IPS-18a (cell line): ENCODE data around the gene TNS4.

Experiments used
- H3K27ac ChIP-seq: one replicate; pipeline ENCODE4 v1.5.1; 2013; ENCODE audit warnings: low read length
- H3K27me3 ChIP-seq: one replicate; pipeline ENCODE4 v1.6.1; 2013; ENCODE audit warnings: mild to moderate bottlenecking, low read length; ENCODE audit not compliant: control insufficient read depth, insufficient read depth
- H3K36me3 ChIP-seq: one replicate; pipeline ENCODE4 v1.6.1; 2013; ENCODE audit warnings: low read depth, low read length; ENCODE audit not compliant: control insufficient read depth
- H3K4me1 ChIP-seq: one replicate; pipeline ENCODE4 v1.6.1; 2013; ENCODE audit warnings: low read depth, low read length; ENCODE audit not compliant: control insufficient read depth
- H3K4me3 ChIP-seq: one replicate; pipeline ENCODE4 v1.5.1; 2013; ENCODE audit warnings: low read length
- H3K9ac ChIP-seq: one replicate; pipeline ENCODE4 v1.6.1; 2013; ENCODE audit warnings: mild to moderate bottlenecking, low read length, moderate library complexity
- H3K9me3 ChIP-seq: one replicate; pipeline ENCODE4 v1.6.1; 2013; ENCODE audit warnings: low read depth, low read length; ENCODE audit not compliant: control insufficient read depth

Gene TNS4

GRCh38 chr17:40461732-40462342, 39.6 kb downstream of the TNS4 start:
- Histone ChIP-seq H3K27ac (no peak overlapping the region), H3K27me3 (no peaks in the 10 kb centered on the region), H3K4me1 (peaks cover 21% of the 10 kb centered on the region), H3K9me3 (no peaks in the 10 kb centered on the region), H3K36me3 (no peaks in the 10 kb centered on the region), H3K9ac (no peak overlapping the region), H3K4me3 (no peak overlapping the region)

- H3K27ac ChIP-seq, result no peak overlapping the region
- no peaks in the 10 kb centered on the region for H3K9me3 ChIP-seq
- no peaks in the 10 kb centered on the region for H3K36me3 ChIP-seq
- no peak overlapping the region for H3K9ac ChIP-seq
- H3K27me3 ChIP-seq, result no peaks in the 10 kb centered on the region
- peaks cover 21% of the 10 kb centered on the region for H3K4me1 ChIP-seq
- no peak overlapping the region for H3K4me3 ChIP-seq
Measured at GRCh38 chr17:40460968-40461731, 40.3 kb downstream of the TNS4 start.

GRCh38 chr17:40460604-40460967, 40.8 kb downstream of the TNS4 start:
- peaks cover 4% of the 10 kb centered on the region for H3K36me3 ChIP-seq
- H3K4me1 ChIP-seq, result peaks cover 21% of the 10 kb centered on the region
- no peak overlapping the region for H3K9ac ChIP-seq
- H3K27ac ChIP-seq, result no peak overlapping the region
- no peaks in the 10 kb centered on the region for H3K27me3 ChIP-seq
- H3K9me3 ChIP-seq, result no peaks in the 10 kb centered on the region
- no peak overlapping the region for H3K4me3 ChIP-seq

- Histone ChIP-seq H3K4me3 (no peak overlapping the region), H3K9ac (no peak overlapping the region), H3K4me1 (peaks cover 21% of the 10 kb centered on the region)
Measured at GRCh38 chr17:40459636-40460603, 41.5 kb downstream of the TNS4 start.

GRCh38 chr17:40458851-40459482, 42.5 kb downstream of the TNS4 start:
- no peaks in the 10 kb centered on the region for H3K27me3 ChIP-seq
- H3K9ac ChIP-seq, result no peak overlapping the region
- no peaks in the 10 kb centered on the region for H3K9me3 ChIP-seq
- peaks cover 21% of the 10 kb centered on the region for H3K4me1 ChIP-seq
- H3K27ac ChIP-seq, result no peak overlapping the region
- H3K4me3 ChIP-seq, result no peak overlapping the region
- H3K36me3 ChIP-seq, result peaks cover 13% of the 10 kb centered on the region

More at GRCh38 chr17:40459636-40460603, 41.5 kb downstream of the TNS4 start:
- Histone ChIP-seq H3K36me3 (peaks cover 4% of the 10 kb centered on the region), H3K9me3 (no peaks in the 10 kb centered on the region), H3K27me3 (no peaks in the 10 kb centered on the region), H3K27ac (no peak overlapping the region)

- H3K4me1 ChIP-seq, result peaks cover 19% of the 10 kb centered on the region
- no peak overlapping the region for H3K9ac ChIP-seq
- no peak overlapping the region for H3K4me3 ChIP-seq
Measured at GRCh38 chr17:40457964-40458791, 43.2 kb downstream of the TNS4 start.

GRCh38 chr17:40457369-40457768, 44.1 kb downstream of the TNS4 start:
- H3K9ac ChIP-seq, result no peak overlapping the region
- peaks cover 11% of the 10 kb centered on the region for H3K4me1 ChIP-seq
- H3K4me3 ChIP-seq, result no peak overlapping the region
- H3K27me3 ChIP-seq, result no peaks in the 10 kb centered on the region
- peaks cover 23% of the 10 kb centered on the region for H3K36me3 ChIP-seq
- no peak overlapping the region for H3K27ac ChIP-seq
- H3K9me3 ChIP-seq, result no peaks in the 10 kb centered on the region

More at GRCh38 chr17:40457964-40458791, 43.2 kb downstream of the TNS4 start:
- peaks cover 20% of the 10 kb centered on the region for H3K36me3 ChIP-seq
- H3K27ac ChIP-seq, result no peak overlapping the region
- no peaks in the 10 kb centered on the region for H3K27me3 ChIP-seq
- no peaks in the 10 kb centered on the region for H3K9me3 ChIP-seq

GRCh38 chr17:40456396-40456951, 44.9 kb downstream of the TNS4 start:
- H3K9me3 ChIP-seq, result no peaks in the 10 kb centered on the region
- no peak overlapping the region for H3K27ac ChIP-seq
- no peak overlapping the region for H3K9ac ChIP-seq
- peaks cover 9% of the 10 kb centered on the region for H3K4me1 ChIP-seq
- H3K4me3 ChIP-seq, result no peak overlapping the region
- H3K36me3 ChIP-seq, result peaks cover 23% of the 10 kb centered on the region
- no peaks in the 10 kb centered on the region for H3K27me3 ChIP-seq

- Histone ChIP-seq H3K4me1 (peaks cover 12% of the 10 kb centered on the region), H3K36me3 (peaks cover 23% of the 10 kb centered on the region), H3K27me3 (no peaks in the 10 kb centered on the region), H3K9ac (no peak overlapping the region), H3K9me3 (no peaks in the 10 kb centered on the region), H3K4me3 (no peak overlapping the region), H3K27ac (no peak overlapping the region)
Measured at GRCh38 chr17:40454613-40454995, 46.8 kb downstream of the TNS4 start.

- peaks cover 23% of the 10 kb centered on the region for H3K36me3 ChIP-seq
- H3K9me3 ChIP-seq, result no peaks in the 10 kb centered on the region
- no peak overlapping the region for H3K4me3 ChIP-seq
- no peaks in the 10 kb centered on the region for H3K27me3 ChIP-seq
- peaks cover 12% of the 10 kb centered on the region for H3K4me1 ChIP-seq
- H3K27ac ChIP-seq, result no peak overlapping the region
- no peak overlapping the region for H3K9ac ChIP-seq
Measured at GRCh38 chr17:40453881-40454612, 47.4 kb downstream of the TNS4 start.
